Measurements from ENCODE around the gene ARID5B. TPM values are rescaled to one million over a fixed set of nuclear protein-coding genes. Genes with fewer than 3 reads are reported as not detected.
A peak's percentile ranks its signal among the peaks of the same experiment; 100 is the strongest.

The ARID5B gene
- total and polyA plus RNA-seq, 5 donors from 2014 or later = 58.1 to 169 (median 64.0) TPM

DNA sequence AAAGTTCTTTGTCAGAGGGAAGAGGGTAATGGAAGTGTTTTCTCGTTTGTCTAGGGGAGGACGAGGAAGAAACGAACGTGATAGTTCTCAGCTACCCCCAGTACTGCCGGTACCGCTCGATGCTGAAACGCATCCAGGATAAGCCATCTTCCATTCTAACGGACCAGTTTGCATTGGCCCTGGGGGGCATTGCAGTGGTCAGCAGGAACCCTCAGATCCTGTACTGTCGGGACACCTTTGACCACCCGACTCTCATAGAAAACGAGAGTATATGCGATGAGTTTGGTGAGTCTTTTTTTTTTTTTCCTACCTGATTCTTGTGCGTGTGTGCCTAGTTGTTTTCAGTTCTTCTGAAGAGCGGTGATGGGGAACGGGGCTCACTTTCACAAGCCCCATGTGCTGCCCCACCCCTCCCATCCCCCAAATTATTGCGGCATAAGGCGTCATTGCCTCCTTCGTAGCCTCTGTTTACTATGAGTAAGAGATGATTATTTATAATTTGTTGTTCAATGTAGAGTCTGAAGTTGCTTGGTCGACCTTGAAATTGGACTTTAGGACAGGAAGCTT is 98.6 kb downstream of the ARID5B start:
- Histone ChIP-seq H3K4me1 (ENCODE audit: control insufficient read depth, insufficient read depth, low read length, poor library complexity, severe bottlenecking) (peaks cover 23% of the 10 kb centered on the region), H3K9me3 (ENCODE audit: control insufficient read depth in 2 of 2, low read length in 2 of 2) (no peaks in the 10 kb centered on the region), H3K27me3 (ENCODE audit: control insufficient read depth, insufficient read depth, low read length) (no peaks in the 10 kb centered on the region), H3K4me3 (ENCODE audit: low read depth, low read length) (no peak overlapping the region), H3K36me3 (ENCODE audit: control insufficient read depth, insufficient read depth, low read length) (peaks cover 59% of the 10 kb centered on the region), H3K27ac (ENCODE audit: insufficient read depth, low read length, poor library complexity, severe bottlenecking) (no peak overlapping the region)
- peak in 1 of 2 donors; percentile 19 for ATAC-seq (ENCODE audit: low read depth in 2 of 2)
- no peak overlapping the region for H3K4me3 Mint-ChIP-seq
- peak overlapping the region; percentile 50 to 92 (median 77) for H3K27ac Mint-ChIP-seq
- H3K27me3 Mint-ChIP-seq = no peaks in the 10 kb centered on the region
- H3K4me1 Mint-ChIP-seq = peaks cover 29 to 86% (median 58%) of the 10 kb centered on the region in 4 donors
- H3K9me3 Mint-ChIP-seq = peaks cover 0 to 3% (median 0%) of the 10 kb centered on the region in 7 donors
- DNase-seq = no peak
- peaks cover 61% of the 10 kb centered on the region for H3K36me3 Mint-ChIP-seq

DNA sequence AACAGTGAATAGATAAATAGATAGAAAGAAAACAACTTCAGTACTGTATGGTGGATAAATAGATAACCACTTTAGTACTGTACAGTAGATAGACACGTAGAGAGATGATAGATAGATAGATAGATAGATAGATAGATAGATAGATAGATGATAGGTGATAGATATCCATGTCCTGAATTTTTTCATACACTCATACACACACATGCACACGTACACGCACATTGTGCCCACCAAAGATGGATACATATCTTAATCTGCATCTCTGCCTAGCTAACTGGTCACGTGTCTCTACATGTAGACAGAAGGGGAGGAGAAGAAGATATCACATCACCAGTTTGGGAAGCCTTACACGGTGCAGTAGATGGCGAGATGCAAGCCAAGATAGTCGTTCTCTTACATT is 99.2 kb downstream of the ARID5B start:
- H3K4me3 ChIP-seq (ENCODE audit: low read depth, low read length) = peak overlapping the region; percentile 11

DNA sequence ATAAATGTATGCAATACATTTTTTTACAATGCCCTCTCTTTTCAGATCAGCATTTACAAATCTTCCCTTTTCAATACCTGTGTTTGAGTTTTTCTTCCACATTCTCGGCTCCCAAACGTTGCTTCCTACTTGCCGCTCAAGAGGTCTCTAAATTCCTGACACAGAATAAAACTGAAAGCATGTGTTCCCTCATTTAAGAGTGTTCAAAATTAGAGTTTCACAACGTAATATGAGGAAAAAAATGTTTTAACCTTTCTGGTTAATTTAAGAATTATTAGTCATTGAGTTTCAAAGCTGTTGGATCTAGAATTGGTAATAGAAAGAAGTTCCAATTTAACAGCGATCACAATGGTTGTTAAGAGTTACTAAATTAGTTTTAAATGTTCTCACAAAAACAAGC is 100.4 kb downstream of the ARID5B start:
- H3K36me3 ChIP-seq (ENCODE audit: control insufficient read depth, insufficient read depth, low read length) = peaks cover 59% of the 10 kb centered on the region
- Mint-ChIP-seq H3K27ac (peak overlapping the region in 2 of 3 donors; percentile 32 to 50), H3K36me3 (peaks cover 73% of the 10 kb centered on the region), H3K4me1 (peaks cover 38 to 90% (median 62%) of the 10 kb centered on the region in 4 donors), H3K27me3 (no peaks in the 10 kb centered on the region), H3K4me3 (peak overlapping the region in 2 of 4 donors; percentile 2 to 73), H3K9me3 (peaks cover 0 to 3% (median 0%) of the 10 kb centered on the region in 7 donors)
- H3K27me3 ChIP-seq (ENCODE audit: control insufficient read depth, insufficient read depth, low read length) = no peaks in the 10 kb centered on the region
- DNase-seq (no peak), ATAC-seq (ENCODE audit: low read depth in 2 of 2) (no peak)
- H3K4me3 ChIP-seq (ENCODE audit: low read depth, low read length) = peak overlapping the region; percentile 40
- peaks cover 19% of the 10 kb centered on the region for H3K4me1 ChIP-seq (ENCODE audit: control insufficient read depth, insufficient read depth, low read length, poor library complexity, severe bottlenecking)
- H3K27ac ChIP-seq (ENCODE audit: insufficient read depth, low read length, poor library complexity, severe bottlenecking) = no peak overlapping the region
- H3K9me3 ChIP-seq (ENCODE audit: control insufficient read depth in 2 of 2, low read length in 2 of 2) = no peaks in the 10 kb centered on the region

More for the DNA sequence above, 99.2 kb downstream of the ARID5B start:
- Histone ChIP-seq H3K27me3 (ENCODE audit: control insufficient read depth, insufficient read depth, low read length) (no peaks in the 10 kb centered on the region), H3K36me3 (ENCODE audit: control insufficient read depth, insufficient read depth, low read length) (peaks cover 55% of the 10 kb centered on the region), H3K9me3 (ENCODE audit: control insufficient read depth in 2 of 2, low read length in 2 of 2) (no peaks in the 10 kb centered on the region), H3K4me1 (ENCODE audit: control insufficient read depth, insufficient read depth, low read length, poor library complexity, severe bottlenecking) (peaks cover 22% of the 10 kb centered on the region), H3K27ac (ENCODE audit: insufficient read depth, low read length, poor library complexity, severe bottlenecking) (no peak overlapping the region)
- Mint-ChIP-seq H3K27ac (peak overlapping the region; percentile 32 to 84 (median 50)), H3K27me3 (no peaks in the 10 kb centered on the region), H3K4me1 (peaks cover 35 to 86% (median 60%) of the 10 kb centered on the region in 4 donors), H3K9me3 (peaks cover 0 to 3% (median 0%) of the 10 kb centered on the region in 7 donors), H3K4me3 (peak overlapping the region in 3 of 4 donors; percentile 13 to 70 (median 45)), H3K36me3 (peaks cover 66% of the 10 kb centered on the region)
- DNase-seq = no peak
- ATAC-seq (ENCODE audit: low read depth in 2 of 2) = no peak

DNA sequence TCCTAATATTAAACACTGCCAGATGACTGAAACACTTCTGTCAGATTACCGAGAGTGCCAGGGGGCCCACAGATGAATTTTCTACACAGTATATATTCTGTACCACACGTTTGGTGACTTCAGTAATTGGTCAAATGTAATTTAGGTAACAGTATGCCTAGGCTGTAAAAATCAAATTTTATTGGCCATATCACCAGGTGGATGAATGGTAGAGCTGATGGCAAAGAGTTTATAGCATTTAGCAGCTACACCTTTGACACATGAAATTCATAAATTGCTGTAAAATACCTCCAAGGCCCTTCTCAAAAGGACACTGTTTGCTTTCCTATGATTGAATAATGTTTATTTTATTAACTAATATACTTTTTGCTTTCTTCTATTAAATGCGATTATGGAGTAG is 101.3 kb downstream of the ARID5B start:
- Mint-ChIP-seq H3K27me3 (no peaks in the 10 kb centered on the region), H3K4me3 (peak overlapping the region in 1 of 4 donors; percentile 81), H3K9me3 (peaks cover 0 to 3% (median 0%) of the 10 kb centered on the region in 7 donors), H3K36me3 (peaks cover 73% of the 10 kb centered on the region), H3K27ac (peak overlapping the region in 2 of 3 donors; percentile 59 to 78), H3K4me1 (peaks cover 38 to 91% (median 64%) of the 10 kb centered on the region in 4 donors)
- no peak overlapping the region for H3K4me3 ChIP-seq (ENCODE audit: low read depth, low read length)
- H3K27ac ChIP-seq (ENCODE audit: insufficient read depth, low read length, poor library complexity, severe bottlenecking) = no peak overlapping the region
- no peaks in the 10 kb centered on the region for H3K9me3 ChIP-seq (ENCODE audit: control insufficient read depth in 2 of 2, low read length in 2 of 2)
- H3K36me3 ChIP-seq (ENCODE audit: control insufficient read depth, insufficient read depth, low read length) = peaks cover 62% of the 10 kb centered on the region
- H3K27me3 ChIP-seq (ENCODE audit: control insufficient read depth, insufficient read depth, low read length) = no peaks in the 10 kb centered on the region
- peaks cover 19% of the 10 kb centered on the region for H3K4me1 ChIP-seq (ENCODE audit: control insufficient read depth, insufficient read depth, low read length, poor library complexity, severe bottlenecking)
- DNase-seq = no peak
- ATAC-seq (ENCODE audit: low read depth in 2 of 2) = no peak

DNA sequence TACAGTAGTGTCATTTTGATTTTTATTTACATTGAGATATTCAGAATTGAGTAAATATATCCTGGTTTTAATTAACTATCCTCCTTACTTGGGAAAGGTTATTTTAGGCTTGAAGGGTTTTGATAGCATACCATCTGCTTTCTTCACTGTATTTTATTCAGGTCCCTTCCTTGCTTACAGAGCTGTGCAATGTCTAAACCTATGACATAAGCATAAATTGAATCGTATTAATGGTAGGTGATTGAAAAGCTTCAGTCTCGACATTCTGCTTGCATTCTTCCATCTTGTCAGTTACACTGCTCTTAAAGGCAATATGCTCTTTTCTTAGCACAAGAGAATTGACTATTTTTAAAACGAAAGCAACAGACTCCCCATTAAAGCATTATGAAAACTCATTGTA is 102.5 kb downstream of the ARID5B start:
- no peak overlapping the region for H3K27ac ChIP-seq (ENCODE audit: insufficient read depth, low read length, poor library complexity, severe bottlenecking)
- Mint-ChIP-seq H3K4me3 (peak overlapping the region in 1 of 4 donors; percentile 28), H3K27me3 (no peaks in the 10 kb centered on the region), H3K36me3 (peaks cover 75% of the 10 kb centered on the region), H3K4me1 (peaks cover 40 to 94% (median 65%) of the 10 kb centered on the region in 4 donors), H3K9me3 (peaks cover 0 to 3% (median 0%) of the 10 kb centered on the region in 7 donors), H3K27ac (peak overlapping the region in 2 of 3 donors; percentile 40 to 59)
- peak overlapping the region; percentile 13 for H3K4me3 ChIP-seq (ENCODE audit: low read depth, low read length)
- no peaks in the 10 kb centered on the region for H3K27me3 ChIP-seq (ENCODE audit: control insufficient read depth, insufficient read depth, low read length)
- no peak for DNase-seq
- ATAC-seq (ENCODE audit: low read depth in 2 of 2) = no peak
- peaks cover 54% of the 10 kb centered on the region for H3K36me3 ChIP-seq (ENCODE audit: control insufficient read depth, insufficient read depth, low read length)
- peaks cover 22% of the 10 kb centered on the region for H3K4me1 ChIP-seq (ENCODE audit: control insufficient read depth, insufficient read depth, low read length, poor library complexity, severe bottlenecking)
- no peaks in the 10 kb centered on the region for H3K9me3 ChIP-seq (ENCODE audit: control insufficient read depth in 2 of 2, low read length in 2 of 2)

DNA sequence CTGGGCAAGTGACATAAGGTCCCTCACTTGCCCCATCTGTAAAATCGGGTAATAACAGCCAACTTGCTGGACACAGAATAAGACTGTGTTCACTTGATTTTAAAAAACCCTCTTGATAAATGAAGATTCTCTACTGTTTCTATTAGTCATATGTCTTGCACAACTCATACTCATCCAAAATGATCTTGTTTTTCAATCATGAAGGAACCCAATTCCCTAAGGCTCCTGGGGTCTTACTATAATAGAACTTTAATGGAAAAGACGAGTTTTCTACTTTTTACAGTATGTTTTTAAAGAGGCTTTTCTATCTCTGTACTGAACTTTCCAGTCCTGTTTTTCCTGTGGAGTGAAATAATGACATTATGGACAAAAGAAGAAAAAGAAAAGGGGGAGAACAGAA is 103.8 kb downstream of the ARID5B start:
- no peak for ATAC-seq (ENCODE audit: low read depth in 2 of 2)
- H3K9me3 ChIP-seq (ENCODE audit: control insufficient read depth in 2 of 2, low read length in 2 of 2) = no peaks in the 10 kb centered on the region
- Mint-ChIP-seq H3K36me3 (peaks cover 72% of the 10 kb centered on the region), H3K9me3 (peaks cover 0 to 3% (median 0%) of the 10 kb centered on the region in 7 donors), H3K4me3 (peak overlapping the region in 1 of 4 donors; percentile 2), H3K27me3 (no peaks in the 10 kb centered on the region), H3K4me1 (peaks cover 45 to 93% (median 71%) of the 10 kb centered on the region in 4 donors), H3K27ac (peak overlapping the region; percentile 11 to 38 (median 30))
- H3K27ac ChIP-seq (ENCODE audit: insufficient read depth, low read length, poor library complexity, severe bottlenecking) = no peak overlapping the region
- peaks cover 26% of the 10 kb centered on the region for H3K4me1 ChIP-seq (ENCODE audit: control insufficient read depth, insufficient read depth, low read length, poor library complexity, severe bottlenecking)
- peaks cover 49% of the 10 kb centered on the region for H3K36me3 ChIP-seq (ENCODE audit: control insufficient read depth, insufficient read depth, low read length)
- H3K27me3 ChIP-seq (ENCODE audit: control insufficient read depth, insufficient read depth, low read length) = no peaks in the 10 kb centered on the region
- H3K4me3 ChIP-seq (ENCODE audit: low read depth, low read length) = no peak overlapping the region
- no peak for DNase-seq

DNA sequence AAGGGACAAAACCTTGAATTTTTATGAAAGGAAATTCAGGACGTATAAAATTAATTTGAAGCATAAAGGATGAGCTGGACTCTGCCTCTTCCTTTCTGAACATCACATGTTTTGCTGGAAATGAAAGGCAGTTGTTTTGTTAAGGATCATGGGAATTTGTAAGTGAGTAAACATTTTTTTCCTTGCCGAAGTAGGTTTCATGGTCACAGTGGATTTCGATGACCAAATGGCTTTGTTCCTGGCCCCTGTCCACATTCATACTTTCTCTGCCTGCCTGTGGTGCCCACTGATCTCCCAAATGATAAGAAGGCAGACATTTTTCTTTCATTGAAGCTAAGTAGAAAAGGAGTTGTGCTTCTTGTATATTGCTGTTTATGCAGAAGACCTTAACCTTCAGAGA is 104.2 kb downstream of the ARID5B start:
- H3K36me3 ChIP-seq (ENCODE audit: control insufficient read depth, insufficient read depth, low read length) = peaks cover 48% of the 10 kb centered on the region
- peaks cover 26% of the 10 kb centered on the region for H3K4me1 ChIP-seq (ENCODE audit: control insufficient read depth, insufficient read depth, low read length, poor library complexity, severe bottlenecking)
- Mint-ChIP-seq H3K27me3 (no peaks in the 10 kb centered on the region), H3K36me3 (peaks cover 72% of the 10 kb centered on the region), H3K4me1 (peaks cover 43 to 92% (median 71%) of the 10 kb centered on the region in 4 donors), H3K4me3 (peak overlapping the region in 1 of 4 donors; percentile 2), H3K27ac (no peak overlapping the region), H3K9me3 (peaks cover 0 to 3% (median 0%) of the 10 kb centered on the region in 7 donors)
- H3K27me3 ChIP-seq (ENCODE audit: control insufficient read depth, insufficient read depth, low read length) = no peaks in the 10 kb centered on the region
- H3K9me3 ChIP-seq (ENCODE audit: control insufficient read depth in 2 of 2, low read length in 2 of 2) = no peaks in the 10 kb centered on the region
- DNase-seq = no peak
- H3K27ac ChIP-seq (ENCODE audit: insufficient read depth, low read length, poor library complexity, severe bottlenecking) = no peak overlapping the region
- no peak overlapping the region for H3K4me3 ChIP-seq (ENCODE audit: low read depth, low read length)
- no peak for ATAC-seq (ENCODE audit: low read depth in 2 of 2)

DNA sequence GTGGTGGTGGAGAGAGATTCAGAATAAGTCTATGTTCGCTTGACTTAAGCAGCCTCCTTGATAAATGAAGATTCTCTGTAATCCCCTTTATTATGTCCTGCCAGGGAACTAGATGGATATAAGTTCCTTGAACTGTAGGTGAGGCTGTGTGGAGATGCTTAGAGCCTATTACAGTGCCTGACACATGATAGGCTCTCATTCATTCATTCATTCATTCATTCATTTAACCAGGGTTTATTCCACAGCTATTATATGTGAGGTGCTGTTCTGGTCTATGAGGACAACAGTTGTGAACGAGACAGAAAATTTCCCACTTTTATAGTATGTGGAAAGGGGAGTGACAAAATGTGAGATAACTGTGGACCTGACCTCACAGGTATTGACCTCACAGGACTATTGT is 105.6 kb downstream of the ARID5B start:
- Mint-ChIP-seq H3K4me3 (no peak overlapping the region), H3K36me3 (peaks cover 71% of the 10 kb centered on the region), H3K27ac (peak overlapping the region in 1 of 3 donors; percentile 30), H3K9me3 (peaks cover 0 to 2% (median 0%) of the 10 kb centered on the region in 7 donors), H3K4me1 (peaks cover 36 to 92% (median 68%) of the 10 kb centered on the region in 4 donors), H3K27me3 (no peaks in the 10 kb centered on the region)
- Histone ChIP-seq H3K27ac (ENCODE audit: insufficient read depth, low read length, poor library complexity, severe bottlenecking) (no peak overlapping the region), H3K9me3 (ENCODE audit: control insufficient read depth in 2 of 2, low read length in 2 of 2) (no peaks in the 10 kb centered on the region), H3K27me3 (ENCODE audit: control insufficient read depth, insufficient read depth, low read length) (no peaks in the 10 kb centered on the region), H3K4me1 (ENCODE audit: control insufficient read depth, insufficient read depth, low read length, poor library complexity, severe bottlenecking) (peaks cover 18% of the 10 kb centered on the region), H3K4me3 (ENCODE audit: low read depth, low read length) (no peak overlapping the region), H3K36me3 (ENCODE audit: control insufficient read depth, insufficient read depth, low read length) (peaks cover 54% of the 10 kb centered on the region)
- DNase-seq (no peak), ATAC-seq (ENCODE audit: low read depth in 2 of 2) (no peak)
